GM18951 (cell line): Measurements from ENCODE around the gene CR1L.
"Not testable (repeated sequence)": the region's sequence is repeated elsewhere in the genome, so short reads cannot be mapped to it uniquely, and the experiment has no call there.

Experiments used
- POLR2A ChIP-seq: IDR thresholded peaks from 4 replicates; pipeline ENCODE4 v1.6.1; 2011; ENCODE audit warnings: mild to moderate bottlenecking; ENCODE audit not compliant: insufficient read length, insufficient read depth; ENCODE audit errors: extremely low read depth
- in situ Hi-C: fragments of 300-500 bp; cut with MboI; formaldehyde crosslinking; loops from one replicate; pipeline ENCODE4 v1.12.0; 2022; ENCODE audit warnings: low sequenced_read_pairs, mixed read lengths, inconsistent platforms; ENCODE audit not compliant: unreplicated experiment

Gene CR1L

DNA sequence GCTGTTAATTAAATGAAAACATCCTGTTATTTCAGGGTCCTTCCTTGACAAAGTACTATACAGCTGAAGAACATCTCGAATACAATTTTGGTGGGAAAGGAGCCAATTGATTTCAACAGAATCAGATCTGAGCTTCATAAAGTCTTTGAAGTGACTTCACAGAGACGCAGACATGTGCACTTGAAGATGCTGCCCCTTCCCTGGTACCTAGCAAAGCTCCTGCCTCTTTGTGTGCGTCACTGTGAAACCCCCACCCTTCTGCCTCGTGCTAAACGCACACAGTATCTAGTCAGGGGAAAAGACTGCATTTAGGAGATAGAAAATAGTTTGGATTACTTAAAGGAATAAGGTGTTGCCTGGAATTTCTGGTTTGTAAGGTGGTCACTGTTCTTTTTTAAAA is 5.6 kb upstream of the CR1L start:
- in situ Hi-C loops, result not testable (repeated sequence)

DNA sequence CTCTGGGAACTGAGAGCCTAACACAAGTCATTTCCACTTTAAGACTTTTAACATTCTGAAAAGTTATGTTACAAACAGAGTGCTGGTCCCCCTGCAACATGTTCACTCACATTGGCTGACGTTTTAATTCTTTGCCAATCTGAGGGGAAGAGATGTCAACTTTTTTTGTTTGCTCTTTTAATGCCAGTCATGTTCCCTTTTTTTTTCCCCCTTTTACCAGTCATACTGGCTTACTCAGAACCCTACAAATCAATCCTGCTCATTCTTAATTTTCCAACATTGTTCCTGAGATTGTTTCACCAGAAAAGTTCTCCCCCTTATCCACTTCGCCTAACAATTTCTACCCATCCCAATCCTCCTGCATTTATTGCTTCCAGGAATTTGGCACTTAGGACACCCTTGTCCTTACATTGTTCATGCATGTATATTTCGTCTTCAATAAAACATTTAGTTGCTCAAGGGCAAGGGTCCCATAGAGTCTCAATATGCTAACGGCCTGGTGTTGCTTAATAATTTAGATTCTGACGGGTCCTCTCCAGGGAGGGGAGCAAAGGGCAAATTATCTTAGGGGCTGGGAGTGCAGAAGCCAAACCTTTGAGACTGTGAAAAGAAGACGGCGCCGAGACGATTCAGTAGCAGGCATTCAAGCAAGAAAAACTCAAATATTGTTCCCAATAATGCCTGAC is 624 bp upstream of the CR1L start:
- in situ Hi-C loops, result no loop called here
- no peak for TF ChIP-seq POLR2A

DNA sequence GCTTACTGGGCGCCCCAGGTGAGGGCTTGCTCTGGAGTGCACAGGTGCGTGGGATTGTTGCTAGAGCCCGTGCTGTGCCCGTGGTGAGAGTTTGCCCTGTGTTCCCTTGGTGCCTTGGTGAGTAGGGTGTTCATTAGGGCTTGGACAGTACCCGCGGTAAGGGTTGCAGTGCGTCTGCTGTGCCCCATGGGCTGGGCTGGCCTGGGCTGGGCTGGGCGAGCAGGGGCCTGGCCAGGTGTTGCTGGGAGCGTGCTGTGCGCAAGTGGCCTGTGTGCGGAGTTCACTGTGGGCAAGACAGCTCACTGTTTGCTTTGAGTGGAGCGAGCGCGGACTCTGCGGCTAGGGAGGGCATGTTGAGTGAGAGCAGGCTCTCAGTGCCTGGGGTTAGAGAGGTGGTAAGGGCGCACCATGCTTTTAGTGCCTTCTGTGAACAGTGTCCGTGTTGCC is 725 bp downstream of the CR1L start:
- no peak for TF ChIP-seq POLR2A
- in situ Hi-C loops, result no loop called here

DNA sequence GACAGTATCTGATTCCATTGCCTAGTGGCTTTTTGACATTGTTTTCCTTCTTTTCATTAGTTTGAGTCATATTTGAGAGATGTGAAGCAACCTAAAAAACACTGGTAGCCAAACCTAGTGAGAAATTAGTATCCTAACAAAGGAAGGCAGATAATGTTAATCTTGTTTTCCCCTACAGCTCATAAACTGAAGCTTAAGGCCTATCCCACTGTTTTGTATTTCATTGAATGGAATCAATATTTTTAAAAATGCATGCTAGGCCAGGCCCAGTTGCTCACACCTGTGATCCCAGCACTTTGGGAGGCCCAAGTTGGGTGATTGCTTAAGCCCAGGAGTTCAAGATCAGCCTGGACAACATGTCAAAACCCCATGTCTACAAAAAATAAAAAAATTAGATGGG is 1.2 kb downstream of the CR1L start:
- TF ChIP-seq POLR2A, result no peak
- in situ Hi-C loops, result no loop called here

DNA sequence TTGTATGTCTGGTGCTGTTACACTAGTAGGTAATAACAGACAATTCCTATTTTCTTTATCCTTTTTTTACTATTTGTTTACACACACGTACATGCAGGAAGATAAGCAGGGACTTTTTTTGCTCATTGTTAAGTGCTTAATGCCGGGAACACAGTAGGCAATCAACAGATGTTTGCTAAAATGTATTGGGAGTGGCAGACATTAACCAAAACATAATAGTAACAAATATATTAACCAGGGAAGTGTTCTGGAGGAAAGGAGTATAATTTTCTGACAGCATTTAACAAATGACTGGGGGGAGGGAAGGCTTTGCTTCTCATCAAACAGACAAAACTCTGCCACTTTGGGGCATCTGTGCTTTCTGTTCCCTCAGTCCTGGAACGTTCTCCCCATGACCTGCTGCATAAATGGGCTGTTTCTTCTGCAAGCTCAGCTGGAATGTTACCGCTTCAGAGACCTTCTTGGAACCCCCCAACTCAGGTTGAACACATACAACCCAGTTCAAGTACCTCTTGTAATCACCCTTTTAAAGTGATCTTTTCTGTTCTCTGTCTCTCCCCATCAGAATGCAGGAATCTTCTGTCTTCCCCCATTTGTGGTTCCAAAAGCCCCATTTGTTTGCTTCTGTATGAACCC is 2.1 kb downstream of the CR1L start:
- in situ Hi-C loops, result no loop called here
- TF ChIP-seq POLR2A, result no peak

DNA sequence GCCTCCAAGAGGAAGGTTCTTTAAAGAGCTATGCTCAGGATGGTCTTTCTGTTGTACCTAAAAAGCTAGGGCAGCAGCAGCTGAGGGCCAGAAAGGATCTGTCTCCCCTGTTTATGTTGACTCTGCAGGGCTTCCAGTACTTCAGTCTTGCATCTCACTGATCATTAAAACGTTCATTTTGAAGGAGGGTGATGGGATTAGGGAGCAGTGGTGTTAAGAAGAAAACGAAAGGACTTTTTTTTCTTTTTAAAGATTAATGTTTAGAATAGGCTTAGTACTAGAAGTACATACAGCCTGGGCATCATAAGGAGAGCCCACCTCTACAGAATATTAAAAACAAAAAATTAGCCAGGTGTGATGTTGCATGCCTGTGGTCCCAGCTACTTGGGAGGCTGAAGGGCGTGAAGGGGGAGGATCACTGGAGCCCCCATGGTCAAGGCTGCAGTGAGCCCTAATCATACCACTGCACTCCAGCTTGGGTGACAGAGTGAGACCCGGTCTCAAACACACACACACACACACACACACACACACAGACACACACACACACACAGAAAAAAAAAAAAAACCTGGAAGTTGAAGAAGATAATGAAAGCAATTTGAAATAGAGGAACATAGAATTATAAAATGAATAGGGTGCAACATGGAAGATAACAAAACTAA is 2.9 kb downstream of the CR1L start:
- TF ChIP-seq POLR2A, result no peak
- in situ Hi-C loops, result no loop called here

DNA sequence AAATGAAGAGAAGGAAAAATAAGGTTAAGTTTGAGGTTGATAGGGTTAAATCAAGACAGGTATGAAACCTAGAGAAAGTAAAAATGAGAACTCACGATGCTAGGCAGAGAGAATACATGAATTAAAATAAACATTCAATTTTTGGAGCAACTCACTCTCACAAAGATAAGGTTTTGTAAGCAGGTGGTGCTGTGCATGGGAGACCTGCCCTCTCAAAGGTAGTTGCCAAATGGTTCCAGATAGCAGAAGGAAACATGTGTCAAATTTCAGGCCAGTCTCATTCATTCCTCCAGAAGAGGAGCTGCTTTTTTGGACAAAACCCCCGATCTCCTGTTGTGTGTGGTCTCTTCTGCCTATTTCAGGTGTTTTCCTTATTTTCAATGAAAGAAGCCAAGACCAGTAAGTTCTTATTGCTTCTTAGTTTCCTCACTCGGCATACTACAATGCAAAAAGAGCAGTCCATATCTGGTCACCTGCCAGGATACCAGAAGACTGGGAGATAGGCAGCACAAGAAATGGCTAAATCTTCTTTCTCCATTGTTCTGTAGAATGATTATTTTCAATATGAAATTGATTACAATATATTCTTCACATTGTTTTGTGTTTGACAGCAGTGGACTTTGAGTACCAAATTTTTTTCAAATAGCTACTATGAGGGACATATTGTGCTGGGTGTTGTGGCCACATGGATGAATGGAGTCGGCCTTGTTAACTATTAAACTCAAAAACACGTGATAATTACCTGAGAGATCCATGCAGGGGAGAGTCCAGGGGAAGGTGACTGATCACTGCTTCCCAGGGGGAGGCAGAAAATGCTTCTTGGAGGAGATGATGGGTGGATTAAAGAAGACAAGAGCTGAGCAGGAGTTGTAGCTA is 3.6 kb downstream of the CR1L start:
- TF ChIP-seq POLR2A, result no peak
- in situ Hi-C loops, result no loop called here

DNA sequence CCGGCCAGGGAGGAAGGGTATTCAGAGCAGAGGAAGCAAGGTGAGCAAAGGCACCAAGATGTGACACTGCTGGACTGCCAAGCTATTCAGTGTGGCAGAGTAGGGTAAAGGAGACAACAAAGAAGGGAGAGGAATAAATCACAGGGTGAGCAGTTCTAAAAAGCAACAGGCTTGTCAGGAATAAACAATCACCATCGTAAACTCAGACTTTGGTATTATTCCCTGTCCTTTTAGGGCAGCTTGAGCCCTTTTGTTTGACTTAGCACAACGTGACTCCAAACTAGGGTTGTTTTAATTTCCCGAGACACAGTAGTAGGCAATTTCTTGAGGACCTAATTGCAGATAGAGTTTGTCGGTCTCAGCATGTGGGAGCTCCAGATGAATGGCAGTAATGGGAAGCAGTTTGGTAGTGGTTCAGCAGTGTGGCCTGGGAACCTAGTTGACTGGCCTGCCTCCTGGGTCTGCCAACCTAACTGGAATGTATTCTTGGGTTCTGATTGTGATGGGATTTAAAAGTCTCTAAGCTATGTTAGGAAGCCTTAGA is 4.3 kb downstream of the CR1L start:
- in situ Hi-C loops, result no loop called here
- no peak for TF ChIP-seq POLR2A

DNA sequence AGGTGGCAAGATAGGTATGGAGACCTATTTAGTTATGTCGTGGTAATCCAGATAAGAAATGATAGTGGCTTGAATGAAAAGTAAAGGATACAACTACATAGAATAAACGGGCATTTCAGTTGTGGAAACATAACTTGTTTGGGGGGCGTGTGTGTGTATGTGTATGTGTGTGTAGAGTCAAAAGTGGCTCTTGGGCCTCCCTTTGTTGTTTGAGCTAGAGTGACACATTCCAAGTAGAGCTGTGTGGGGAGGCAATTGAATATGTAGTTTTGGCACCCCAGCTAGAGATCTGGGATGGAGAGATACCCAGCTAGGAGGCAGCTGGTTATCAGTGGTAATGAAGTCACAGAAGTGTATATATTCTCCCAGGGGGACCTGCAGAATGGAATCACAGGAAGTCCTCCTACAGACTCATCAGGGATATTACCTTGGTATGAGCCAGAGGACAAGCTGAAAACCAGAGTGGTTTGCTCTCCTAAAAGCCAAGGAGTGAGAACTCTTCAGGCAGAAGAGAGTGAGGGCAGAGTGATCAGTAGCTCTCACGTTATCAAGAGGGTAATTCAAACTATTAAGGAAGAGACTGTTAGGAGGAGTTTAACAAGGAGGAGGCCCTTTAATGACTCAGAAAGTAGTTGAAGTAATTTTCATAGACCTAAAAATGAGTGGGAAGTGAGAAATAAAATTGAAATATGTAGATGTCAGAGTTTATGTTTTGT is 5.1 kb downstream of the CR1L start:
- TF ChIP-seq POLR2A, result no peak
- in situ Hi-C loops, result no loop called here

DNA sequence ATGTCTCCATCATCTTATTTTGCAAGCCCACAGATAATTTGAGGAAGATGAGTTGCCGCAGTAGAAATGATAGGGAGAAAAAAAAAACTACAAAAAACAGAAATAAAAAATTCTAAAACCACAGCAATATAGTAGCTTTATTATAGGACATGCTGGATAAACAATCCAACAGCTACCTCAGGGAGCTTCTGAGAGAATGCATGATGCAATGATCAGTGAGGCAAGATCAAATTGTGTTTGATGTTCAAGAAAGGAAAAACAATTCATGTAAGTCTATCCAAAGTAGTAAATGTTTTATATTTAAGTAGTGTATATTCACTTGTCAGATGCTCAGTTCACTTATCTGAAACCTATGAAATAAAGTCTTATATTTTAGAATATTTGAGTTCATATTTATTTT is 6.7 kb downstream of the CR1L start:
- no peak for TF ChIP-seq POLR2A
- in situ Hi-C loops, result no loop called here

DNA sequence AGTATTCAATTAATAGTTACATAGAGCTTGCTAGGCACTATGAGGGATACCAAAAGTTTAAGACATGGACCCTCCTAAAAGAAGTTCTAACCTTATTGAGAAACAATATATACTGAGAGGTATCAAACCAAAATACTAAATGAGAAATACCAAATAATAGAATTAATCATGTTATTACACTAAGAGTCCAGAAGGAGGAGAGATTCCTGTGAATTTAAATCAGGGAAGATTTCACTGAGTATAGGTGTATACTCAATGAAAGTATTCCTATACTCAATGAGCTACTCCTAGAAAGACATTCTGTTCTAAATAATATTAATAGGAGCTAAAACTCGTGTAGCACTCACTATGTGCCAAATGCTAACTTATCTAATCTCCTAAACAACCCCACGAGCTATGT is 9.4 kb downstream of the CR1L start:
- in situ Hi-C loops, result no loop called here
- TF ChIP-seq POLR2A, result no peak

DNA sequence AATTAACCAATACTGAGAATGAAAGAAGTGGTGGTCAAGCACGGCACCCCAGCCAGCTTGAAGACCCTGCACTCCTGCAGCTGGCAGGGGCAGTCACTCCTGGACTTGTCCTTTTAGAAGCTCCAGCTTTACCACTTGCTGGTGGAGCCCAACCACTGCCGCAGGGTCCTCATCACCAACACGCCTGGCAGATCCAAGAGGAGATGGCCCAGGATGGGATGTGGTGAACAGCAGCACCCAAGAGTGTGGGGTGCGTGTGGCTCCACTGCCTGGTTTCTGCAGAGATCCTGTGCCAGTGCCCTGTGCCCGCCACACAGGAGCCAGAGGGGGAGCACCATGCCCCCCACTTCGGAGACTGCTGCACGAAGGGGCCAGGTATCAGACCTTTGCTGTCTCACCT is 13.5 kb downstream of the CR1L start:
- in situ Hi-C loops, result no loop called here
- no peak for TF ChIP-seq POLR2A
